IPS-NIHi11 (cell line): Measurements from ENCODE around the gene LARP4.
A peak's percentile ranks its signal among the peaks of the same experiment; 100 is the strongest.
"Not testable (repeated sequence)": the region's sequence is repeated elsewhere in the genome, so short reads cannot be mapped to it uniquely, and the experiment has no call there.

Source experiments
- DNase-seq: peaks from one replicate; pipeline ENCODE4 v3.0.0; 2012; ENCODE audit warnings: mixed read lengths, low spot score

Gene LARP4

DNA sequence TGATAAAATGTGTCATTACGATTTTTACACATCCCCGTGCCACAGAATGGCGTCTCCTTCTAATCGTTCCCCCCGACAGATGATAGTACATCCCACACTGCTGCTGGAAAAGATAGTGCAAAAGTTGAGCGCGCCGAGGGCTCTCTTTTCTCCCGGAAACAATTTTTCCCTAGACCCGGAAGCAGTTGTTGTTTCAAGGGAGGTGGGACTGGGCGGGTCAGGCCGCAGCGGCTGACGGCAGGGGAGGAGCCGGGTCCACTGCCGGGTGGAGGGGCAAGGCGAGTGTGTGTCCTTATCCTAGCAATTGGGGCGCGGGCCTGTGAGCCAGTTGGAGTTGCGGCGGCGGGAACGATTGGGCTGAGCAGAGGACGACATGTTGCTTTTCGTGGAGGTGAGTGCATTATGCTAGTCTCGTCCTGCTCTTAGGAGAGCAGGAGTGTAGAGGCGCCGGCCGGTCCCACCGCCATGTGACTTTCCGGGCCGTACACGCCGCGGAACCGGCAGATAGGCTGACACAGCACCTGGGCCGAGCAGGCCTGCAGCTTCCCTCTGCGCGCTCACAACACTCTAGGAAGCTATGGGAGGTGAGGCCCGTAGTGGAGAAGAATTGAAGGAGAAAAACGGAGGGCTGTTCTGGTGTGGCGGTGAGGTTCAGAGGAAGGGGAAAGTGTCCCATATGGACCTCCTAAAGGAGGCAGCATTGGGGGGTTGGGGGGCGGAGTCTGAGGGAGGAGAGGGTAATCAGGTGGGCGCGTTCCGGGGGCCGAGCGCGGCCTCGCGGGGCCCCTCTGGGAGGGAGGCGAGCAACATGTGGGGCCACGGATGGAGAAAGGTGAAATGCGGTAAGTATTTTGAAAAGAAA lies at the start of gene LARP4:
Gene LARP4, plus strand, starts transcription at position 248 of the 862 bp plus-strand sequence. Its CDS starts 126 bp downstream, at position 374.
- DNase-seq = peak; percentile 97

DNA sequence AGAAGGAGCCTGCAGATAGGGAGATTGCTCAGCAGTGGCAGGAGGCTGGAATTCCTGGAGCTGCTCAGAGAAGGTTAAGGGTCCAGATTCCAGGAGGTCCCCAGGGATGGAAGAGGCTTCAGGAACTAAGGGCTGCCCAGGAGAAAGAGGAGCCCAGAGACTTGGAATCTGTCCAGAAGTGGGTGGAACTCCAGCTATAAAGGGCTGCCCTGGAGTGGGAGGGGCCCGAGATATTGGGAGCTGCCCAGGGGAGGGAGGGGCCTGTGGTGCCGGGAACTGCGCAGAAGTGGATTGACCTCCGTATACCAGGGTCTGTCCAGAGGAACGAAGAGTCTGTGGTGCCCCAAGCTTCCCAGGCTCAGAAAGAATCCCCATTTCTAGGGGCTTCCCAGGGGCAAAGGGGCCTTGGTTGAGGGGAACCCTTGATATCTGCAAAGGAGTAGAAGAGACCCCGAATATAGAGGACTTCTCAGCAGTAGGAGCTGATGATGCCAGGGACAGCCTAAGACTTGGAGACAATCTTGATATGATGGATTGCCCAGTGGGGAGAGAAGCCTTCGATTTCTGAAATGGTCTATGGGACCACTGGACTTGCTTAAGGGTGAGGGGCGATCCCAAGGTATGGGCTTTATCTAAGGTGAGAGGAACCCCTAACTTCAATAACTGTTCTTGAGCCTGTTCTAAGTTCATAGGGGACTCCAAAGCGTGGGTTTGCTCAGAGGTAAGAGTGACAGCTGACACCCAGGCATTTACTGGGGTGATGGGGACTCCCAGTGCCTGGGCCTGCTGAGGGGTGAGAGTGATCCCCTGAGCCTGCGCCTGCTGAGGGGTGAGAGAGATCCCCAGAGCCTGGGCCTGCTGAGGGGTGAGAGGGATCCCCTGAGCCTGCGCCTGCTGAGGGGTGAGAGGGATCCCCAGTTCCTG lies 49.3 kb upstream of the LARP4 start:
- DNase-seq = peak; percentile 78

DNA sequence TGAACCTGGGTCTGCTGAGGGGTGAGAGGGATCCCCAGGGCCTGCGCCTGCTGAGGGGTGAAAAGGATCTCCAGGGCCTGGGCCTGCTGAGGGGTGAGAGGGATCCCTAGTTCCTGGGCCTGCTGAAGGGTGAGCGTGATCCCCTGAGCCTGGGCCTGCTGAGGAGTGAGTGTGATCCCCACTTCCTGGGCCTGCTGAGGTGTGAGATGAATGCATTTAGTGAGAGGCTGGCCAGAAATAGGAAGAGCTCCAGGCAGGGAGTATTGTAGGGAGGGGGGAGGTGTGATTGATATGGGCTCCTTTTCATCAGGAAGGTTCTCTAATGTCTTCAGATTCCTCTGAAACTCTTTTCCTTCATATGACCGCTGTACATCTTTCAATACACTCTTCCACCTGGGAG lies 47.3 kb upstream of the LARP4 start:
- DNase-seq = peak; percentile 30

DNA sequence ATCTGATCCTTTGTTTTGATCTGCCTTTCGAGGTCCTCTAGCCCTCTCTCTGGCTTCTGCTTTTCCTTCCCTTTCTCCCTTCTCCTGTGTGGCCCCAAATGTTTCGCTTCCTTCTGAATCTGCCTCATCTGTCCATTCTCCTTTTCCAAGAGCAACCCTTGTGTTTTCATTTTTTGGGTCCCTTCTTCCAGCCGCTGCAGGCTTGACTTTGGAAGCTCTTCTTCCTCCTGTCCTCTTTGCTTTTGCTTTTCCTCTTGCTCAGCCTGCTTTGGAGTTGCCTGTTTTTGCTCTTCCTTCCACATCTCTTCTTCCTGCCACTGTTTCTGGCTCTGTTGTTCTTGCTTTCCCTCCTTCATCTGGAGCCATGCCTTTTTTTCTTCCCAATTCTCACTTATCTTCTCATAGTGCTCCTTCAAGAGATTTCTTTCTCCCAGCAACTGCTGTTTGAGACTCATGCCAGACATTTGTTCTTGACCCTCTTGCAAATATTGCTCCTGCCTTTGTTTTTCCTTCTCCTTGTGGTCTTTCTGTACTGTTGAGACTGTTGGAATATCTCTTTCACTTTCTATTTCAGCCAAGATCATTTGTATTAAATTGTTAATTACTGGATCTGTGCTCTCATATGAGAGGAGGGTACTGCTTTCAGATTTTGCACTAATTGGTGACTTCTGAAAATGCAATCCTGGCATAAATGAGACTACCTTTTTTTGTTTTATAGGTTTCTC lies 46.7 kb upstream of the LARP4 start:
- DNase-seq = no peak

DNA sequence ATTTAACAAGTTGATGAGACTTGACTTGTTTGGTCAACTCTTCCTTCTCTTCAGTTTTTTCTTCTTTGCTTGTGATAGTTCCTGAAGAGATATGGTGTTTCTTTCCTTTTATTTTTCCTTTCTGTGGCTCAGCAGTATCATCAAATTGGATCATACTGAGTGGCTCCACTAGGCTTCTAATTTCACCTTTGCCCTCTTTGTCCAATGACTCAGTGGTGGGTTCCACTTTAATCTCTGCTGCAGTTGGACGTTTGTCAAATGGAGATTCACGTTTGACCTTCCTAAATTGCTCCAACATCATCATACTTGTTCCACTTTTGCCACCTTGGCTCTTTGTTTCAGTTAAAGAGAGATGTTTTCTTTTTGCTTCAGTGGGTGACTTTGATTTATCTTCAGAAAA lies 45.8 kb upstream of the LARP4 start:
- DNase-seq = no peak

DNA sequence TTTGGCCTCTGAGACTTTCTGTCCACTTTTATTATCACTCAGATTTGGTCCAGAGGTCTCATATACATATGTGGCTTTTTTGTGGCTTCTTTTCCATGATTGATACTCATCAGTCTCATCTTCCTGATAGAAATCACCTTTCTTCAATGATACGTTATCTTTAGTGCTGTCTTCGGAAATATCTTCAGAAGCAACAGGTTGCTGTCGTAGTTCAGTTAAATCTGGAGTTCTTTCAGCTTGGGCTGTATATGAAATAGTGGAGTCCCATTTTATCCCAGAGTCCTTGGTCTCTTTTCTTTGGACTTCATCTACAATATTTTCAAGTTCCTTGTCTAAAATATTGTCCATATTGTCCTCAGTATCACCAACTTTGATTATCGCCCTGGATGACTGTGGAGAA lies 45.3 kb upstream of the LARP4 start:
- no peak for DNase-seq

DNA sequence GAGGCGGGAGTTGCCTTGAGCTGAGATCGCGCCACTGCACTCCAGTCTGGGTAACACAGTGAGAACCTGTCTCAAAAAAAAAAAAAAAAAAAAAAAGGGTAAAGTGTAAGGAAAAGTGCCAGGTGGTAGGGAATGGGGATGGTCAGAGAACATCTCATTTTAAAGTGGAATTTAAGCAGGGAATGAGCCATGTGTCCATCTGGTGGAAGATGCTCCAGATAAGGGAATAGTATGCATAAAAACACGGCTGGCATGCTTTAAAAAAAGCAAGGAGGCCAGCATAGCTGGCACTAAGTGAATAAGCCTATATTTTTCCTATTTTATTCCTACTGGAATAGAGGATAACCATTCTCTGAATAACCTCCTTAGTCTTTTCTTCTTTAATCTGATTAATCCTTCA lies 38.0 kb upstream of the LARP4 start:
- no peak for DNase-seq

DNA sequence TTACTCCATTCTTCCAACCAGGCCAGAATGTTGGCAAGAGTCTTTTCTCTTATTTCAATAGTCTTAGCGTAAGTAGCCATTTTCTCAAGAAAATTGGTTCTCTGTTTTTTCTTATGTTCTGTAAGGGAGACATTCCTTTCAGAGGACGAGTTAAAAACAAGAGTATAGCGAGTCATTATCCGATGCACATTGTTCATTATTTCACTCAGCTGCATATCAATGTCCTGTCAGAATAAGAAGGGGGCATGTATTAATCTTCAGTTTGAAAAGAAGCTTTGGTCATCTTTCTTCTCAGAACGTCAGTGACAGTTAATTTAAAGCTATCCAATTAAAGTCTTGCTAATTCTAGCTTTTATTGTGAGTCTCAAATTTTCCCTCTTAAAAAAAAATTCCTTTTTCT lies 37.5 kb upstream of the LARP4 start:
- no peak for DNase-seq

DNA sequence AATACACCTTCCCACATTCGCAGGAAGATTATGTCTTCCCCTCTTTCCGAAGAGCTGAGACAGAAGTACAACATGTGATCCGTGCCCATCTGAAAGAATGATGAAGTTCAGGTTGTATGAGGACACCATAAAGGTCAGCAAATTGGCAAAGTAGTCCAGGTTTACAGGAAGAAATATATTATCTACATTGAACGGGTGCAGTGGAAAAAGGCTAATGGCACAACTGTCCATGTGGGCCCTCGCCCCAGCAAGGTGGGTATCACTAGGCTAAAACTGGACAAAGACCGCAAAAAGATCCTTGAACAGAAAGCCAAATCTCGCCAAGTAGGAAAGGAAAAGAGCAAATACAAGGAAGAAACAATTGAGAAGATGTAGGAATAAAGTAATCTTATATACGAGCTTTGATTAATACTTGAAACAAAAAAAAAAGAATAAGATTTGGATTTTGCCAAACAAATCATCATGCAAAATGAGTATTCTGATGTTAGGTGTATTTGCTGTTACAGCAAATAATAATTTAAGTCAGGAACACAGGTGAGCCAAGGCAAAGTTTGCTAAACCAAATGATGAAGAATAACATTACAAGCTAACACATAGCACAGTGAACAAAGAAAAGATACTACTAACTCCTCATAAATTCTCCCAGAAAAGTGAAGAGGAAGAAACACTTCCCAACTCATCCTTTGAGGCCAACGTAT lies 34.8 kb upstream of the LARP4 start:
- DNase-seq = no peak

DNA sequence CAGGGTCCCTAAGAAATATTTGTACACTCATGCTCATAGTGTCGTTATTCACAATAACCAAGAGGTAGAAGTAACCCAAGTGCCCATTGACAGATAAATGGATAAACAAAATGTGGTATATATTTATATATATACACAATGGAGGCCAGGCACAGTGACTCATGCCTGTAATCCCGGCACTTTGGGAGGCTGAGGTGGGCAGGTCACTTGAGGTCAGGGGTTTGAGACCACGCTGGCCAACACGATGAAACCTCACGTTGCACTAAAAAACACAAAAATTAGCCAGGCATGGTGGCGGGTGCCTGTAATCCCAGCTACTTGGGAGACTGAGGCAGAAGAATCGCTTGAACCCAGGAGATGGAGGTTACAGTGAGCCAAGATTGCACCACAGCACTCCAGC lies 30.0 kb upstream of the LARP4 start:
- not testable (repeated sequence) for DNase-seq

DNA sequence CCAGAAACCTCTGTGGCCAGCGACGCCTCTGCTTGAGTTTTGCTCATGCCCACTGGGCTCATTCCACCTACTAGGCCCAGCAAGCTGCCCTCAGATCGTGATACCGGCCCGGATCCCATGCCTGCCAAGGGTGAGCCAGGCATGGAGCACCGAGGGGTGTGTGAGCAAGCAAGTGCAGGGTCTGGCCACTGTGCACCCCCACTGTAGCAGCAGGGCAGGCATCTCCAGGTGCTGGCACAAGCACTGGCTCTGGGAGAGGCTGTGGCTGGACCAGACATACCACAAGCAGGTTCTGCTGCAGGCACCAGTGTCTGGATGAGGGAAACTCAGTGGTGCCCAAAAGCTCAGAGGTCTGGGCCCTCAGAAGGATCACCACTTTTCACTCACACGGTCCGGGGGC lies 24.9 kb upstream of the LARP4 start:
- DNase-seq = no peak

DNA sequence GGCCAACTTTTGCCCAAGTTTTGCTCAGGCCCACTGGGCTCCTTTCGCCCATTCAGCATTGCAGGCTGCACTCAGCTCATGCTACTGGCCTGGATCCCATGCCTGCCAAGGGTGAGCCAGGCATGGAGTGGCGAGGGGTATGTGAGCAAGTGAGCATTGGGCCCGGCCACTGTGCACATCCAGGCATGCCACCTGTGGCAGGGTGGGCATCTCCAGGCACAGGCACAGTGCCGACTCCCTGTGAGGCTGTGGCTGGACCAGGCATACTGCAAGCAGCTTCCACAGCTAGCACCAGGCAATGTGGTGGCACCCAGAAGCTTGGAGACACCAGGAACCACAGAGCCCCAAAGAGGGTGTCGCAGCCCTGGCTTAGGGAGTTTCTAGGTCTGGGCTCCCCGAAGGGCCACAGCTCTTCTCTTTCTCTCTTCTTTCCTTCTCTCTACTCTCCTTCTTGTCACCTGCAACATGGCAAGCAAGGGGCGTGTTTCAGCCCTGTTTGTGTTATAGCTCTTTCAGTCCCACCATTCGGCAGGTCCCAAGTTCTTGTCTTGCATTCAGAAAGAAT lies 19.8 kb upstream of the LARP4 start:
- DNase-seq = no peak

DNA sequence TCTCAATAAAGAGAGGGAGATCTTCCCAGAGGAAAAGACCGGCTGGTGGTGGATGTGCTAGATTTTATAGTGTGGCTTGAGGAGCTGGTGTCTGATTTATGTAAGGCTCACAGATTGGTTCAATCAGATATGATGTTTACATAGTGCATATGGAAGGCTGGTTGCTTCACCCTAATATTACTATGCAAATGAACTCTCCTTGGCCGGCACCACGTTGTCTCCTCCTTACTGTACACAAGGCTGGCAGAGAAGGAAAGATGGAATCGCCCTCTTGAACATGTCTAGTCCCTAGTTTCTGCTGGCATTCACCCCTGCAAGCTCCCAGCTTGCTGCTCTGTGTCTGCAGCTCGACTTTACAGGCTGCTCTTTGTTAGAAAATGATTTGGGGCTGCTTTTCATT lies 13.2 kb upstream of the LARP4 start:
- no peak for DNase-seq

DNA sequence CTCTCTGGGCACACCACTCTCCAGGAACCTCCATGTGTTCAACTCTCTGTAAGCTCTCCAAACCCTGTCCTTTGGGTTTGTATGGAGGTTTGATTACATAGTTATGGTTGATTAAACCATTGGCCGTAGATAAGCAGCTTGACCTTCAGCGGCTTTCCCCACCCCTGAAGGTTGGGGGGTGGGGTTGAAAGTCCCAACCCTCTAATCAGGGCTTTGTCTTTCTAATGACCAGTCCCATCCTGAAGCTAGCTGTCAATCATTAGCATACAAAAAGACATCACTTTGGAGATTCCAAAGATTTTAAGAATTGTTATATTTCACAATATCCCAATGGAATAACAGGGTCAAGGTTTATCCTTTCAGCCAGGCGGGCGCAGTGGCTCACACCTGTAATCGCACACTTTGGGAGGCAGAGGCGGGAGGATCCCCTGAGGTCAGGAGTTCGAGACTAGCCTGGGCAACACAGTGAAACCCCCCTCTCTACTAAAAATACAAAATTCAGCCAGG lies 12.7 kb upstream of the LARP4 start:
- DNase-seq = peak; percentile 55

DNA sequence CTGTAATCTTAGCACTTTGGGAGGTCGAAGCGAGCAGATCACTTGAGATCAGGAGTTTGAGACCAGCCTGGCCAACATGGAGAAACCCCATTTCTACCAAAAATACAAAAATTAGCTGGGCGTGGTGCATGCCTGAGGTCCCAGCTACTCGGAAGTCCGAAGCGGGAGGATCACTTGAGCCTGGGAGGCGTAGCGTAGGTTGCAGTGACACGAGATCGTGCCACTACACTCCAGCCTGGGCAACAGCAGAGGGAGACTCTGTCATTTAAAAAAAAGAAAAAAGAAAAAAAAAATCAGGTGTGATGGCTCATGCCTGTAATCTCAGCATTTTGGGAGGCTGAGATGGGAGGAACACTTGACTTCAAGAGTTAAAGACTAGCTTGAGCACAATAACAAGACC lies 11.9 kb upstream of the LARP4 start:
- DNase-seq = not testable (repeated sequence)

DNA sequence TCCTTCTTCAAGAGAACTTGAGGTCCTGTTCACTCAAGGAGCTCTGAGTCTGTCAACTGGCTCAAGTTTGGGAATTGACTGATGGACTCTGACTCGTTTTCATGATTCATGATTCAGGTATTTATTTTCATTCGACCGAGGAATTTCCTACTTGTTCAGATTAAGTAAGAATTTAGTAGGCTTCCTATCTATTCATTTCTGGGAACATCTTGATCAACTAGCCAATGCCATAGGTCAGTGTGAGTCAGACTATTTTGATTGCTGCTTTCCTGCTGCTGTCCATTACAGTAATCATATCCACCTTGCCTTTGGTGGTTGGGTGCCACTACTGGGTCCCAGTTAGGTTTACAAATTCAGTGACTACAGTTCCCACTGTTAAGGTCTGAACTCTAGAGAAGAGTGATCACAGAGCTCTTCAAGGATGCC lies 10.4 kb upstream of the LARP4 start:
- DNase-seq = no peak

DNA sequence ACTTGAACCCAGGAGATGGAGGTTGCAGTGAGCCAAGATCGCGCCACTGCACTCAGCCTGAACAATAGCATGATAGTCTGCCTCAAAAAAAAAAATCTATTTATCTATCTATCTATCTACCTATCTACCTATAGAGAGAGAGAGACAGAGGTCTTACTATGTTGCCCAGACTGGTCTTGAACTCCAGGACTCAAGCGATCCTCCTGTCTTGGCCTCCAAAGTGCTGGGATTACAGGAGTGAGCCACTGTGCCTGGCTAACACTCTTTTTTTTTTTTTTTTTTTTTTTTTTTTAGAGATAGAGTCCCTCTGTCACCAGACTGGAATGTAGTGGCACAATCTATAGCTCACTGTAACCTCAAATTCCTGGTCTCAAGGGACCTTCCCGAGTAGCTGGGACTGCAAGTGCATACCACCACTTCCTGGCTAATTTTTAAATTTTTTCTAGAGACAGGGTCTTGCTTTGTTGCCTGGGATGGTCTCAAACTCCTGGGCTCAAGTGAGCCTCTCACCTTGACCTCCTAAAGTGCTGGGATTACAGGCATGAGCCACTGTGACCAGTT lies 6.1 kb upstream of the LARP4 start:
- no peak for DNase-seq

DNA sequence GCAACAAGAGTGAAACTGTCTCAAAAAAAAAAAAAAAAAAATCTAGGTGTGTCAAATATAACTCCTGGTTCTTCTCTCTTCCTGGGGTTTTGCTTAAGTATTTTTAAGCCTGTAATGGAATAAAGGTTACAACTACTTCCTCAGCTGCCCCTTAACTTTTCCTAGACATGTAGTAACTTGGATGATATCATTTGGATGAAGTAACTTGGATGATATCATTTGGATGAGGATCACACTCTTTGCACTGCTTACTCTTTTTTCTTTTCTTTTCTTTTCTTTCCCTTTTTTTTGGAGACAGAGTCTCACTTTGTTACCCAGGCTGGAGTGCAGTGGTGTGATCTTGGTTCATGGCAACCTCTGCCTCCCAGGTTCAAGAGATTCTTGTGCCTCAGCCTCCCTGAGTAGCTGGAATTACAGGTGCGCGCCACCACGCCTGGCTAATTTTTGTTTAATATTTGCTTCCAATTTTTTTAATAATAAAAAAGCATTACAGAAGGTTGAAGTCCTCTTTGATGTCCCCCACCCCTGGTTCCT lies 3.5 kb upstream of the LARP4 start:
- DNase-seq = no peak

DNA sequence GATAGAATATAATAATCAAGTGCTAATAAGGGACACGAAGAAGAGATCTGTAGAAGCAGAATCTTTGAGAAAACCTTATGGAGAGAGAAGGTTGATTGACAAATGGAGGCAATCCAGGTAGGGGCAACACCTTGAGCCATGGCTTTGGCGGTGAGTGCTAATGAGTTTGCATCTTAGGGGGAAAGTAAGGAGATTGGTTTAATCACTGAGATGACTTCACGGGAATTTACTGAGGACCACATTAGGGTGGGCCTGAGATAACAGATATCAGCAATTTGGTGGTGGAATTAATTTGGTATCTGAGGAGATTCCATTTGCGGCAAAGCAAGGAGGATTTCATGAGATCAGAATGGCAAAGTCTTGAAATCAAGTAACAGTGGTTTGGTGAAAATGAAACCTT lies 1.8 kb upstream of the LARP4 start:
- no peak for DNase-seq

DNA sequence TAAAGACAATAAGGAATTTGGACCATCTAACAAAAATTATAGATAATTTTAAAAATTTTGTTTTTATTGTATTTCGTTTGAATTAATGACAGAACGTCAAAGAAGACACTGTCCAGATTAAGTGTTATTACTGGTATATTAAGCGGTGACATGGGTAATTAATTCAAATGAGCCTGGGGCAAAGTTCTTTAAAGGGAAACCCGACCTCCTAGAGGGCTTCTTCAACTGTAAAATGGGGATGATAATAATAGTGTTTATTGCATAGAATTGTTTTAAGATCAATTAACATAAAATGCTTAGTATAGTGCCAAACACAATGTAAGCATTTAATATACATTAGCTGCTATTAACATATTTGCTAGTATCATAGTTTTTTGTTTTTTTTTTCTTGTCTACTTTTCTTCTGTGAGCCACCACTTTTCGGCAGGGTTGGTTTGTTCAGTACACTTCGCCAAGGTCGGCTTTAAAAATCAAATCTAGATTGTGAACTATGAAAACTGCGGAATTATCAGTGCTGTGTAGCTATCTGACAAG lies 514 bp upstream of the LARP4 start:
- DNase-seq = no peak
